Suprapubic skin (tissue), 3 donors: ENCODE measurements around the gene GIMAP4.
"Not testable (repeated sequence)": the region's sequence is repeated elsewhere in the genome, so short reads cannot be mapped to it uniquely, and the experiment has no call there.

Experiments used
- CTCF ChIP-seq, 2 donors: fragments of 200-600 bp in 1 of 2; fragments of 450-650 bp in 1 of 2; sonication (generic) in 1 of 2; IDR thresholded peaks; one replicate each; pipeline ENCODE4 v1.5.1; 2016 to 2019; ENCODE audit warnings: antibody characterized with exemption in 2 of 2, mild to moderate bottlenecking in 1 of 2, moderate library complexity in 1 of 2
- POLR2AphosphoS5 ChIP-seq, 3 donors: sonication (generic); formaldehyde crosslinking; IDR thresholded peaks; one replicate each; pipeline ENCODE4 v1.6.1; 2017; ENCODE audit warnings: antibody characterized with exemption in 3 of 3

- TF ChIP-seq POLR2AphosphoS5, CTCF (IDR thresholded peaks at IDR 0.05): not testable (repeated sequence)
Observed at GRCh38 chr7:150603600-150603999, 36.4 kb downstream of the GIMAP4 start.
